Measurements from ENCODE around the gene TRAF3IP3.

TRAF3IP3 gene

GRCh38 chr1:209755926-209756614, at the start of gene TRAF3IP3:
TSS of gene TRAF3IP3 (plus strand) at chr1:209756053. CDS start at chr1:209760040, 3,987 bp downstream.
- DNase-seq: peak; percentile 88

GRCh38 chr1:209706622-209707021, 49.2 kb upstream of the TRAF3IP3 start:
- DNase-seq: no peak

GRCh38 chr1:209707308-209707707, 48.5 kb upstream of the TRAF3IP3 start:
- no peak for DNase-seq

GRCh38 chr1:209708297-209708696, 47.6 kb upstream of the TRAF3IP3 start:
- DNase-seq: no peak

GRCh38 chr1:209710093-209710492, 45.8 kb upstream of the TRAF3IP3 start:
- DNase-seq: no peak

- no peak for DNase-seq
Observed at GRCh38 chr1:209710847-209711246, 45.0 kb upstream of the TRAF3IP3 start.

GRCh38 chr1:209714338-209714737, 41.5 kb upstream of the TRAF3IP3 start:
- DNase-seq: no peak

- DNase-seq: no peak
Observed at GRCh38 chr1:209715314-209715713, 40.5 kb upstream of the TRAF3IP3 start.

GRCh38 chr1:209717818-209718217, 38.0 kb upstream of the TRAF3IP3 start:
- no peak for DNase-seq

- no peak for DNase-seq
Observed at GRCh38 chr1:209720326-209720725, 35.5 kb upstream of the TRAF3IP3 start.

GRCh38 chr1:209720826-209721225, 35.0 kb upstream of the TRAF3IP3 start:
- DNase-seq: no peak

GRCh38 chr1:209721323-209721722, 34.5 kb upstream of the TRAF3IP3 start:
- DNase-seq: no peak

- DNase-seq: no peak
Observed at GRCh38 chr1:209723265-209723664, 32.6 kb upstream of the TRAF3IP3 start.

- DNase-seq: peak; percentile 64
Observed at GRCh38 chr1:209723756-209724693, 31.8 kb upstream of the TRAF3IP3 start.

- DNase-seq: no peak
Observed at GRCh38 chr1:209727286-209727685, 28.6 kb upstream of the TRAF3IP3 start.

- DNase-seq: no peak
Observed at GRCh38 chr1:209727785-209728184, 28.1 kb upstream of the TRAF3IP3 start.

GRCh38 chr1:209728466-209728865, 27.4 kb upstream of the TRAF3IP3 start:
- DNase-seq: no peak

GRCh38 chr1:209729436-209729835, 26.4 kb upstream of the TRAF3IP3 start:
- no peak for DNase-seq

- no peak for DNase-seq
Observed at GRCh38 chr1:209732725-209733124, 23.1 kb upstream of the TRAF3IP3 start.

- DNase-seq: no peak
Observed at GRCh38 chr1:209733409-209734192, 22.3 kb upstream of the TRAF3IP3 start.

GRCh38 chr1:209736490-209737117, 19.2 kb upstream of the TRAF3IP3 start:
- DNase-seq: no peak

- DNase-seq: no peak
Observed at GRCh38 chr1:209737118-209737505, 18.7 kb upstream of the TRAF3IP3 start.

GRCh38 chr1:209738270-209738669, 17.6 kb upstream of the TRAF3IP3 start:
- no peak for DNase-seq

Measured in activated effector memory CD4-positive, alpha-beta T cell treated with anti-CD3 and anti-CD28 coated beads, Interleukin-2, amount 50 U/mL, for 16 hours (primary cell).